ENCODE results near the gene C6orf47. TPM values are rescaled to one million over a fixed set of nuclear protein-coding genes. Genes with fewer than 3 reads are reported as not detected.
A peak's percentile ranks its signal among the peaks of the same experiment; 100 is the strongest.

The C6orf47 gene
- polyA plus RNA-seq, 3 donors: 19.4 to 20.7 (median 20.4) TPM

GRCh38 chr6:31639043-31639442 lies 21.5 kb downstream of the C6orf47 start:
- DNase-seq (ENCODE audit: low read depth in 3 of 3, low spot score in 2 of 3): no peak

DNA sequence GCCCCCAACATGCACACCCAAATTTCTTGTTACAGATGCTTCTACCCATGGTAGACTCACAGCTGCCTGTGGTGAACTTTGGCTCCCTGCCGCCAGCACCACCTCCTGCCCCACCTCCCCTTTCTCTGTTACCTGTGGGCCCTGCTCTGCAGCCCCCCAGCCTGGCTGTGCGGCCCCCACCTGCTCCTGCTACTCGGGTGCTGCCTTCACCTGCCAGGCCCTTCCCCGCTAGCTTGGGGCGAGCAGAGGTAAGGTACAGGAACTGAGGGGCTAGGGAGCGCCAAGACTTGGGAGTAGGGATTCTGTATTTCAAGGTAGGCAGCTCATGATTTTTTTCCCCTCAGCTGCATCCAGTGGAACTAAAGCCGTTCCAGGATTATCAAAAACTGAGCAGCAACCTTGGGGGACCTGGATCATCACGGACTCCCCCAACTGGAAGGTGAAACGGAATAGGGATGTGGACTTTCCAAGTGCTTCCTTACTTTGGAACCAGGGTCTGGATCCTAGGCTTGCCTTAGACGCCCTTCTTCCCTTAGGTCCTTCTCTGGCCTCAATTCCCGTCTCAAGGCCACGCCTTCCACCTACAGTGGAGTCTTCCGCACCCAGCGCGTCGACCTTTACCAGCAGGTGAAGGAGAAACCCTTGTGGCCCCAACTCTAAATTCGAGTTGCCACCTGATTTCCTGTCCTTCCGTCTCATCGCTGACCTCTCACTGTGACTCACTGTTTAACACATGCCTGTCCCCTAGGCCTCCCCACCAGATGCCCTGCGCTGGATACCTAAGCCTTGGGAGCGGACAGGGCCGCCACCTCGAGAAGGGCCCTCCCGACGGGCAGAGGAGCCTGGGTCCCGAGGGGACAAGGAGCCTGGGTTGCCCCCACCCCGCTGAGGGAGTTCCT lies 23.6 kb downstream of the C6orf47 start:
- no peak for DNase-seq (ENCODE audit: low read depth in 3 of 3, low spot score in 2 of 3)

DNA sequence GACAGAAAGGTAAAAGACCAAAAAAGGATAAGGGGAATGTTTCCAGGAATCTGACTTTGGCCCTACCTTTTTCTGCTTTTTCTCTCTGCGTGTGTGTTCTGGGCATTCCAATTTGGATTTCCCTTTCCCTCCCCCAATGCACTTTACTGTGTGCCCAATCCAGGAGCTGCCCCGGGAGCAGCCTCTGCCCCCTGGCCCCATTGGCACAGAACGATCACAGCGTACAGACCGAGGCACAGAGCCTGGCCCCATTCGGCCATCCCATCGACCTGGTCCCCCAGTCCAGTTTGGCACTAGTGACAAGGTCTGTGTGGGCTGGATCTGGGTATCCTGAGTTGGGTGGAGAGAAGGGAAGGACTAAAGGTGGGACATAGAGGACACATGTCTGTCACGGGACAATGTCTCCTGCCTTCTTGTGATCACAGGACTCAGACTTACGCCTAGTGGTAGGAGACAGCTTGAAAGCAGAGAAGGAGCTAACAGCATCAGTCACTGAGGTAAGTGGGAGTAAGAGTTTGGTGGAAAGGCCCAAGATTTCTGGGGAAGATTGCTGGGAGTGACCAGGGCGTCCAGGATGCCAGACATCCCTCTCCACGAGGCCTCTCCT lies 25.5 kb downstream of the C6orf47 start:
- DNase-seq (ENCODE audit: low read depth in 3 of 3, low spot score in 2 of 3): no peak

DNA sequence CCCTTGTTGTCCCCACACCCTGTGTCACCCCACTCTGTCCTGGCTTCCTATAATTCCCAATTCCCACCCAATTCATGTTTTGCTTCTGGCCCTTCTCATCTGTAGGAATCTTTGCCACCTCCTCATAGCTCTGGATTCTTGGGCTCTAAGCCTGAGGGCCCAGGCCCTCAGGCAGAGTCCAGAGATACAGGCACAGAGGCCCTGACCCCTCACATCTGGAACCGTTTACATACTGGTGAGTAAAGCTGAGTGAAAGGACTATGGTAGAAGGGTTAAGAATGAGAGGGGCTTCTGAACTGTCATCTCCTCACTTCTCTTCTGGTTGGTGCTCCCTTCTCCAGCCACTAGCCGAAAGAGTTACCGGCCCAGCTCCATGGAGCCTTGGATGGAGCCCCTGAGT lies 26.4 kb downstream of the C6orf47 start:
- DNase-seq (ENCODE audit: low read depth in 3 of 3, low spot score in 2 of 3): no peak

GRCh38 chr6:31633447-31633846 lies 27.1 kb downstream of the C6orf47 start:
- DNase-seq (ENCODE audit: low read depth in 3 of 3, low spot score in 2 of 3): no peak

DNA sequence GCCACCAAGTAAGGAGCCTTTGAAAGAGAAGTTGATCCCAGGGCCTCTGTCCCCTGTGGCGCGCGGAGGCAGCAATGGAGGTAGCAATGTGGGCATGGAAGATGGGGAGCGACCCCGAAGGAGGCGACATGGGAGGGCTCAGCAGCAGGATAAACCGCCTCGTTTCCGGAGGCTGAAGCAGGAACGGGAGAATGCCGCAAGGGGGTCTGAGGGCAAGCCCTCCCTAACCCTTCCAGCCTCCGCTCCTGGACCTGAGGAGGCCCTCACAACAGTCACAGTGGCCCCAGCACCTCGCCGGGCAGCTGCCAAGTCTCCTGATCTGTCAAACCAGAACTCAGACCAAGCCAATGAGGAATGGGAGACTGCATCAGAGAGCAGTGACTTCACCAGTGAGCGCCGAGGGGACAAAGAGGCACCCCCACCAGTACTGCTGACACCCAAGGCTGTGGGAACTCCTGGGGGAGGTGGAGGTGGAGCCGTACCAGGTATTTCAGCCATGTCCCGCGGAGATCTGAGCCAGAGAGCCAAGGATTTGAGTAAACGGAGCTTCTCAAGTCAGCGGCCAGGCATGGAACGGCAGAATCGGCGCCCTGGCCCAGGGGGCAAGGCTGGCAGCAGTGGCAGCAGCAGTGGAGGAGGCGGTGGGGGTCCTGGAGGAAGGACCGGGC lies 28.2 kb downstream of the C6orf47 start:
- no peak for DNase-seq (ENCODE audit: low read depth in 3 of 3, low spot score in 2 of 3)

- no peak for DNase-seq (ENCODE audit: low read depth in 3 of 3, low spot score in 2 of 3)
Measured at GRCh38 chr6:31631681-31632278, 28.8 kb downstream of the C6orf47 start.

DNA sequence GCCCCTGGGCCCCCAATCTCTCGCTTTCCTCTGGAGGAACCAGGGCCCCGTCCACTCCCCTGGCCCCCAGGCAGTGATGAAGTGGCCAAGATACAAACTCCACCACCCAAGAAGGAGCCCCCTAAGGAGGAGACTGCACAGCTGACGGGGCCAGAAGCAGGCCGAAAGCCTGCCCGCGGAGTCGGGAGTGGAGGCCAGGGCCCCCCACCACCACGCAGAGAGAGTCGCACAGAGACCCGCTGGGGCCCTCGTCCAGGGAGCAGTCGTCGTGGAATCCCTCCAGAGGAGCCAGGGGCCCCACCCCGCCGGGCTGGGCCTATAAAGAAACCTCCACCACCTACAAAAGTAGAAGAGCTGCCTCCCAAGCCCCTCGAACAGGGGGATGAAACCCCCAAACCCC lies 29.4 kb downstream of the C6orf47 start:
- DNase-seq (ENCODE audit: low read depth in 3 of 3, low spot score in 2 of 3): no peak

- no peak for DNase-seq (ENCODE audit: low read depth in 3 of 3, low spot score in 2 of 3)
Measured at GRCh38 chr6:31630177-31630934, 30.2 kb downstream of the C6orf47 start.

DNA sequence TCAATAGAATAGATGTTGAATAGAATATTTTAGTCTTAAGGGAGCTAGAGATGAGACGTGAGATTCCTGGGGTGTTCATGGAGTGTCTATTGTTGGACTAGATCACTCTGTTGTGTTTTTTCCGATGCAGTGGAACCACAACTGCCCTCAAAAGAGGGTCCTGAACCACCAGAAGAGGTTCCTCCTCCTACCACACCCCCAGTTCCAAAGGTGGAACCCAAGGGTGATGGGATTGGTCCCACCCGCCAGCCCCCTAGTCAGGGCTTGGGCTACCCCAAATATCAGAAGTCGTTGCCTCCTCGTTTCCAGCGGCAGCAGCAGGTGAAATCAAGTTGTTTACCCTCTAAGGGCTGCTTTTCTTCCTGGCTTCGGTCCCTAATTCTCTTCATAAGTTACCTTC lies 31.6 kb downstream of the C6orf47 start:
- DNase-seq (ENCODE audit: low read depth in 3 of 3, low spot score in 2 of 3): no peak

DNA sequence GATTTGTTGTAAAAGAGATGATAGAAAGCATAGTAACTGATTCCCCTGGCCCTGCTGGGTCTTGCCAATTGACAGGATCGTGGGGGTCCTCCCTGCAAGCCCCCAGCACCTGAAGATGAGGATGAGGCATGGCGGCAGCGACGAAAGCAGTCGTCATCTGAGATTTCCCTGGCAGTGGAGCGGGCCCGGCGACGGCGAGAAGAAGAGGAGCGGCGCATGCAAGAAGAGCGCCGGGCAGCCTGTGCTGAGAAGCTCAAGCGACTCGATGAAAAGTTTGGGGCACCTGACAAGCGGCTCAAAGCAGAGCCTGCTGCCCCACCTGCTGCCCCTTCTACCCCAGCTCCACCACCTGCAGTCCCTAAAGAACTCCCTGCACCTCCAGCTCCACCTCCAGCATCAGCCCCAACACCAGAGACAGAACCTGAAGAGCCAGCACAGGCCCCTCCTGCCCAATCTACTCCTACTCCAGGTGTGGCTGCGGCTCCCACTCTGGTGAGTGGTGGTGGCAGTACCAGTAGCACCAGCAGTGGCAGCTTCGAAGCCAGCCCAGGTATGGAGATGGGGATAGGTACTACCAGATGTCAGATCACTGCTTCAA lies 32.8 kb downstream of the C6orf47 start:
- no peak for DNase-seq (ENCODE audit: low read depth in 3 of 3, low spot score in 2 of 3)

- no peak for DNase-seq (ENCODE audit: low read depth in 3 of 3, low spot score in 2 of 3)
Measured at GRCh38 chr6:31626952-31627351, 33.6 kb downstream of the C6orf47 start.

GRCh38 chr6:31624070-31624469 lies 36.5 kb downstream of the C6orf47 start:
- no peak for DNase-seq (ENCODE audit: low read depth in 3 of 3, low spot score in 2 of 3)

DNA sequence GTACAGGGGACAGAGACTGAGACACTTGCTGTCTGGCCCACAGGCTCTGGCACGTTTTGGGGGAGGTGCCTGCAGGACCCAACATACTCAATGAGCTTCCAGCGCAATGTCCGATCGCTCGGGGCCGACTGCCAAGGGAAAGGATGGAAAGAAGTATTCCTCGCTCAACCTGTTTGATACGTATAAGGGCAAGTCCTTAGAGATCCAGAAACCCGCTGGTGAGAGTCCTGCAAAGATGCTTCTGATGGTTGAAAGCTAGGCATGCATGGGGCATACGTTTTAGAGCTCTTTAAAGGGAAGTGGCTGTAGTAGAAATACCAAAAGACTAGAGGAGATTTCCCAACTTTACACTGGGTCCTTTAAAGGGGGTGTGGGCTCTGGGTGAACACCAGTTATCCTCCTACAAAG lies 37.9 kb downstream of the C6orf47 start:
- no peak for DNase-seq (ENCODE audit: low read depth in 3 of 3, low spot score in 2 of 3)

DNA sequence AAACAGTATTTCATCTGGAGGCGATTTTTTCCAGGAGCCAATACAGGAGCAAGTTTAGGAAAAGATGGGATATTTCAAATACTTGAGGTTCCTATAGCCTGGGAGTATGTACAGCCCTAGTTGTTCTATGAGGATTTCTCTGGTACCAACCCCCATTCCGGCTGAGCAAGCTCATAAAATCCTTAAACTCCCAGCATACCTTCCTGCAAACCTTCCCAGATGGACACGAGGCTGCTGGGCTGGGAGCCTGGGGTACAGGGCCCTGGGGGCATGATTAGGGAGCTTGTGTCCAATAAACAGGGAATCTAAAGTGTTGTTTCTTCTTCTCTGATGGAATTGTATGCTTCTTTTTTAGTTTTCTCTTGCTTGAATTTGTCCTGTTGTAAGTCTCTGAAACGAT lies 38.6 kb downstream of the C6orf47 start:
- no peak for DNase-seq (ENCODE audit: low read depth in 3 of 3, low spot score in 2 of 3)

DNA sequence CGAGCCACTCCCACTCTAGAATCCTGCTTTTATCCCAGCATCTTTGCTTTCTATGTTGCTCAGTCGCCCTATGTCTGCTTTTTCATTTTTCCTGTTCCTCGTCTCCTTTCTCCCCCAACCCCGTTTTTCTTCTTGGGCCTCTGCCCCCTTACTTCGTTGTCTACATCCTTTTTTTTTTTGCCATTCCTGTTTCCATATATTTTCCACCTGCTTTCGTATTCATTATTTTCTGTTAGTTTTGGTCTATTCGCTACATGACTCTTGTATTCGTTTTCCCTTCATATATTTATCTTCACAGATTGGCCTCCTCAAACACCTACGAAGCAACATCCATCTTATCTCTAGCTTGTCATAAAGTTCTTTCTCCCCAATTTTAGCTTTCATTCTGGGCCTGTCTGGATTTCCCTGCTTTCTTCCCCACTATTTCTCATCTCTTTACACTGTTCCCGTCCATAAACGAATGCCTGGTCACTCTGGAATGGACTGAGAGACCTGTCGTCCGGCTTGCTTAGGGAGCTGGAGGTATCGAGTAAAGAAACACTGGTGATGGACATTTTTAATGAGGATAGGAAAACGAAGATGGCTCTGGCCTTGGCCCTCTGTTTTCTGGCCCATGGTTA lies 39.1 kb downstream of the C6orf47 start:
- no peak for DNase-seq (ENCODE audit: low read depth in 3 of 3, low spot score in 2 of 3)

DNA sequence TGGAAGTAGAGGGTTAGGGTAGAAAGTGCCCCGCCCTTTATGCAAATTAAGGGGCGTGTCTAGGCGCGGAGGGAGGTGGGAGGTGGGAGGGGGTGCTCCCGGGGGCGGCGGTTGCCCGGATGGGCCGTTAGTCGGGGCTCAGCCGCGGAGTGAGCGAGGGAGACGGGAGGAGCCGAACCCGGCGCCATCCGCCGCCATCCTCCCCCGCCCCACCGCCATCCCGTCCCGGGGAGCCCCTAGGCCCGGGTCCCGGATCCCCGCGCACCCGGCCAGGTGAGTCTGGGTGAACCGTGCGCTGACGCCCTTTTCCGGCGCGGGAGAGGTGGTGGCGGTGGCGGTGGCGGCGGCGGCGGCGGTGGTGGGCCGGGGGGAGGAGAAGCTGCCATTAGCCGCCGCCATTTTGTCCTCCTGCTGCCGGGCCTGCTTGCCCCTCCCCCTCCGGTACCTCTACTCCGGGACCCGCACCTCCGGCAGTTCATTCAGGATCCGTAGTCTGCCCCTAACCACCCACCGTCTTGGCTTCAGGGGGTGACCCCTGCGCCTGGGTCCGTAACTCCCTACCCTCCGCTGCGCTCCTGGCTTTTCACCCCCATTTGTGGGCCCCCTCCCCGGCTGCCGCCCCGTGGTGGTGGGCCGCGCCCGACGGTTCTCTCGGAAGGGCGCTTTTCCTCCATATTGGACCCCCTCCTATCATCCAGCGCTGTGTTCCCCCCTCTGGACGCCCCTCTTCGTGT lies 39.8 kb downstream of the C6orf47 start, which contains the start of gene PRRC2A:
Gene PRRC2A, plus strand, starts transcription at position 130 of the 734 bp plus-strand sequence. CDS start 2,075 bp downstream, outside the sequence.
- DNase-seq (ENCODE audit: low read depth in 3 of 3, low spot score in 2 of 3): peak in 1 of 3 donors; percentile 56

- DNase-seq (ENCODE audit: low read depth in 3 of 3, low spot score in 2 of 3): peak; percentile 96 to 99 (median 98)
Measured at GRCh38 chr6:31619805-31620585, 40.6 kb downstream of the C6orf47 start.

Measured in right renal cortex interstitium (tissue), 3 donors.